ENCODE data around the gene TRAF4.

TRAF4 gene

GRCh38 chr17:28733346-28733745 lies 10.5 kb upstream of the TRAF4 start:
- TF ChIP-seq CTCF (IDR thresholded peaks at IDR 0.05), result no peak

GRCh38 chr17:28734712-28735241 lies 9.0 kb upstream of the TRAF4 start:
- TF ChIP-seq CTCF (IDR thresholded peaks at IDR 0.05), result no peak

GRCh38 chr17:28735242-28735722 lies 8.5 kb upstream of the TRAF4 start:
- TF ChIP-seq CTCF (IDR thresholded peaks at IDR 0.05), result no peak

- TF ChIP-seq CTCF (IDR thresholded peaks at IDR 0.05), result no peak
Measured at GRCh38 chr17:28737316-28737715, 6.5 kb upstream of the TRAF4 start.

GRCh38 chr17:28737770-28738679 lies 5.8 kb upstream of the TRAF4 start:
- no peak for TF ChIP-seq CTCF (IDR thresholded peaks at IDR 0.05)

GRCh38 chr17:28738680-28739384 lies 5.0 kb upstream of the TRAF4 start:
- no peak for TF ChIP-seq CTCF (IDR thresholded peaks at IDR 0.05)

- no peak for TF ChIP-seq CTCF (IDR thresholded peaks at IDR 0.05)
Measured at GRCh38 chr17:28740406-28741357, 3.1 kb upstream of the TRAF4 start.

All from LNCAP (cell line).